ENCODE results near the gene BIRC7.

The BIRC7 gene

GRCh38 chr20:63260521-63260920 lies 24.8 kb downstream of the BIRC7 start:
- no peak overlapping the region for H3K27ac ChIP-seq
- peaks cover 41% of the 10 kb centered on the region for H3K27me3 ChIP-seq (replicated peaks)
- H3K36me3 ChIP-seq (replicated peaks): no peaks in the 10 kb centered on the region
- no peak for TF ChIP-seq CTCF (IDR thresholded peaks at IDR 0.05; ENCODE audit: low read depth, low read length, missing control alignments)
- no peak for DNase-seq
- H3K4me3 ChIP-seq (ENCODE audit: low read depth, low read length): no peak overlapping the region
- in situ Hi-C loops (cut with HindIII; ENCODE audit: low pct_ligation_motif_present, low sequenced_read_pairs): no loop called here

- in situ Hi-C loops (cut with HindIII; ENCODE audit: low pct_ligation_motif_present, low sequenced_read_pairs): no loop called here
- Histone ChIP-seq H3K36me3 (replicated peaks) (no peaks in the 10 kb centered on the region), H3K27me3 (replicated peaks) (peaks cover 44% of the 10 kb centered on the region), H3K4me3 (ENCODE audit: low read depth, low read length) (no peak overlapping the region), H3K27ac (no peak overlapping the region)
- TF ChIP-seq CTCF (IDR thresholded peaks at IDR 0.05; ENCODE audit: low read depth, low read length, missing control alignments): no peak
- DNase-seq: no peak
Observed at GRCh38 chr20:63261060-63261794, 25.5 kb downstream of the BIRC7 start.

- no peak overlapping the region for H3K4me3 ChIP-seq (ENCODE audit: low read depth, low read length)
- TF ChIP-seq CTCF (IDR thresholded peaks at IDR 0.05; ENCODE audit: low read depth, low read length, missing control alignments): no peak
- H3K27ac ChIP-seq: no peak overlapping the region
- in situ Hi-C loops (cut with HindIII; ENCODE audit: low pct_ligation_motif_present, low sequenced_read_pairs): no loop called here
- no peaks in the 10 kb centered on the region for H3K36me3 ChIP-seq (replicated peaks)
- no peak for DNase-seq
- peaks cover 44% of the 10 kb centered on the region for H3K27me3 ChIP-seq (replicated peaks)
Observed at GRCh38 chr20:63261795-63262528, 26.3 kb downstream of the BIRC7 start.

GRCh38 chr20:63262836-63263235 lies 27.1 kb downstream of the BIRC7 start:
- no peak overlapping the region for H3K4me3 ChIP-seq (ENCODE audit: low read depth, low read length)
- DNase-seq: no peak
- no peak for TF ChIP-seq CTCF (IDR thresholded peaks at IDR 0.05; ENCODE audit: low read depth, low read length, missing control alignments)
- in situ Hi-C loops (cut with HindIII; ENCODE audit: low pct_ligation_motif_present, low sequenced_read_pairs): no loop called here
- no peaks in the 10 kb centered on the region for H3K36me3 ChIP-seq (replicated peaks)
- H3K27ac ChIP-seq: no peak overlapping the region
- peaks cover 44% of the 10 kb centered on the region for H3K27me3 ChIP-seq (replicated peaks)

GRCh38 chr20:63264000-63264399 lies 28.3 kb downstream of the BIRC7 start:
- no peak for DNase-seq
- no peak for TF ChIP-seq CTCF (IDR thresholded peaks at IDR 0.05; ENCODE audit: low read depth, low read length, missing control alignments)
- no peak overlapping the region for H3K4me3 ChIP-seq (ENCODE audit: low read depth, low read length)
- in situ Hi-C loops (cut with HindIII; ENCODE audit: low pct_ligation_motif_present, low sequenced_read_pairs): no loop called here
- no peak overlapping the region for H3K27ac ChIP-seq
- H3K27me3 ChIP-seq (replicated peaks): peaks cover 37% of the 10 kb centered on the region
- no peaks in the 10 kb centered on the region for H3K36me3 ChIP-seq (replicated peaks)
